Activated CD4-positive, alpha-beta T cell treated with anti-CD3 and anti-CD28 coated beads, Interleukin-2, amount 50 U/mL, for 1 hour (primary cell): ENCODE data around the gene ELMOD1.
A peak's percentile ranks its signal among the peaks of the same experiment; 100 is the strongest.

Experiments used
- DNase-seq: peaks from one replicate; pipeline ENCODE4 v3.0.0-alpha.2; 2020

ELMOD1 gene

GRCh38 chr11:107651672-107652071 is 60.7 kb downstream of the ELMOD1 start:
- DNase-seq, result no peak

- no peak for DNase-seq
These were observed 62.1 kb downstream of the ELMOD1 start for GRCh38 chr11:107653076-107653475.

GRCh38 chr11:107655602-107656001 is 64.7 kb downstream of the ELMOD1 start:
- DNase-seq, result no peak

- no peak for DNase-seq
These were observed 68.4 kb downstream of the ELMOD1 start for GRCh38 chr11:107659310-107659709.

- no peak for DNase-seq
These were observed 69.1 kb downstream of the ELMOD1 start for GRCh38 chr11:107660066-107660465.

GRCh38 chr11:107661656-107662055 is 70.7 kb downstream of the ELMOD1 start:
- no peak for DNase-seq

- DNase-seq, result no peak
These were observed 74.1 kb downstream of the ELMOD1 start for GRCh38 chr11:107665018-107665417.

- DNase-seq, result no peak
These were observed 76.1 kb downstream of the ELMOD1 start for GRCh38 chr11:107666911-107667613.

GRCh38 chr11:107669191-107669740 is 78.3 kb downstream of the ELMOD1 start:
- DNase-seq, result no peak

GRCh38 chr11:107669893-107670601 is 79.1 kb downstream of the ELMOD1 start:
- DNase-seq, result no peak

GRCh38 chr11:107675902-107676301 is 85.0 kb downstream of the ELMOD1 start:
- no peak for DNase-seq

- no peak for DNase-seq
These were observed 85.5 kb downstream of the ELMOD1 start for GRCh38 chr11:107676336-107677057.

- no peak for DNase-seq
These were observed 87.1 kb downstream of the ELMOD1 start for GRCh38 chr11:107677924-107678631.

GRCh38 chr11:107678632-107678971 is 87.7 kb downstream of the ELMOD1 start:
- no peak for DNase-seq

- no peak for DNase-seq
These were observed 88.5 kb downstream of the ELMOD1 start for GRCh38 chr11:107679255-107680024.

GRCh38 chr11:107682171-107682570 is 91.2 kb downstream of the ELMOD1 start:
- no peak for DNase-seq

- DNase-seq, result no peak
These were observed 91.6 kb downstream of the ELMOD1 start for GRCh38 chr11:107682572-107682971.

GRCh38 chr11:107683061-107683460 is 92.1 kb downstream of the ELMOD1 start:
- DNase-seq, result no peak

GRCh38 chr11:107683807-107684206 is 92.9 kb downstream of the ELMOD1 start:
- no peak for DNase-seq

GRCh38 chr11:107688322-107688918 is 97.5 kb downstream of the ELMOD1 start:
- DNase-seq, result no peak

GRCh38 chr11:107689317-107690202 is 98.6 kb downstream of the ELMOD1 start:
- peak; percentile 50 for DNase-seq
